ENCODE data around the gene BOLA3. TPM values are rescaled to one million over a fixed set of nuclear protein-coding genes. Genes with fewer than 3 reads are reported as not detected.

BOLA3 gene
- total and polyA plus RNA-seq, 10 of the 15 experiments (the other 5 are each of a cell fraction or from before 2014, with no cell fraction given) = 62.6 to 300 (median 134) TPM

- TF ChIP-seq, protein P1, sequence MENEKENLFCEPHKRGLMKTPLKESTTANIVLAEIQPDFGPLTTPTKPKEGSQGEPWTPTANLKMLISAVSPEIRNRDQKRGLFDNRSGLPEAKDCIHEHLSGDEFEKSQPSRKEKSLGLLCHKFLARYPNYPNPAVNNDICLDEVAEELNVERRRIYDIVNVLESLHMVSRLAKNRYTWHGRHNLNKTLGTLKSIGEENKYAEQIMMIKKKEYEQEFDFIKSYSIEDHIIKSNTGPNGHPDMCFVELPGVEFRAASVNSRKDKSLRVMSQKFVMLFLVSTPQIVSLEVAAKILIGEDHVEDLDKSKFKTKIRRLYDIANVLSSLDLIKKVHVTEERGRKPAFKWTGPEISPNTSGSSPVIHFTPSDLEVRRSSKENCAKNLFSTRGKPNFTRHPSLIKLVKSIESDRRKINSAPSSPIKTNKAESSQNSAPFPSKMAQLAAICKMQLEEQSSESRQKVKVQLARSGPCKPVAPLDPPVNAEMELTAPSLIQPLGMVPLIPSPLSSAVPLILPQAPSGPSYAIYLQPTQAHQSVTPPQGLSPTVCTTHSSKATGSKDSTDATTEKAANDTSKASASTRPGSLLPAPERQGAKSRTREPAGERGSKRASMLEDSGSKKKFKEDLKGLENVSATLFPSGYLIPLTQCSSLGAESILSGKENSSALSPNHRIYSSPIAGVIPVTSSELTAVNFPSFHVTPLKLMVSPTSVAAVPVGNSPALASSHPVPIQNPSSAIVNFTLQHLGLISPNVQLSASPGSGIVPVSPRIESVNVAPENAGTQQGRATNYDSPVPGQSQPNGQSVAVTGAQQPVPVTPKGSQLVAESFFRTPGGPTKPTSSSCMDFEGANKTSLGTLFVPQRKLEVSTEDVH (IDR thresholded peaks at IDR 0.05; ENCODE audit: low read depth, partially characterized antibody) = no peak
- TF ChIP-seq, protein P2, sequence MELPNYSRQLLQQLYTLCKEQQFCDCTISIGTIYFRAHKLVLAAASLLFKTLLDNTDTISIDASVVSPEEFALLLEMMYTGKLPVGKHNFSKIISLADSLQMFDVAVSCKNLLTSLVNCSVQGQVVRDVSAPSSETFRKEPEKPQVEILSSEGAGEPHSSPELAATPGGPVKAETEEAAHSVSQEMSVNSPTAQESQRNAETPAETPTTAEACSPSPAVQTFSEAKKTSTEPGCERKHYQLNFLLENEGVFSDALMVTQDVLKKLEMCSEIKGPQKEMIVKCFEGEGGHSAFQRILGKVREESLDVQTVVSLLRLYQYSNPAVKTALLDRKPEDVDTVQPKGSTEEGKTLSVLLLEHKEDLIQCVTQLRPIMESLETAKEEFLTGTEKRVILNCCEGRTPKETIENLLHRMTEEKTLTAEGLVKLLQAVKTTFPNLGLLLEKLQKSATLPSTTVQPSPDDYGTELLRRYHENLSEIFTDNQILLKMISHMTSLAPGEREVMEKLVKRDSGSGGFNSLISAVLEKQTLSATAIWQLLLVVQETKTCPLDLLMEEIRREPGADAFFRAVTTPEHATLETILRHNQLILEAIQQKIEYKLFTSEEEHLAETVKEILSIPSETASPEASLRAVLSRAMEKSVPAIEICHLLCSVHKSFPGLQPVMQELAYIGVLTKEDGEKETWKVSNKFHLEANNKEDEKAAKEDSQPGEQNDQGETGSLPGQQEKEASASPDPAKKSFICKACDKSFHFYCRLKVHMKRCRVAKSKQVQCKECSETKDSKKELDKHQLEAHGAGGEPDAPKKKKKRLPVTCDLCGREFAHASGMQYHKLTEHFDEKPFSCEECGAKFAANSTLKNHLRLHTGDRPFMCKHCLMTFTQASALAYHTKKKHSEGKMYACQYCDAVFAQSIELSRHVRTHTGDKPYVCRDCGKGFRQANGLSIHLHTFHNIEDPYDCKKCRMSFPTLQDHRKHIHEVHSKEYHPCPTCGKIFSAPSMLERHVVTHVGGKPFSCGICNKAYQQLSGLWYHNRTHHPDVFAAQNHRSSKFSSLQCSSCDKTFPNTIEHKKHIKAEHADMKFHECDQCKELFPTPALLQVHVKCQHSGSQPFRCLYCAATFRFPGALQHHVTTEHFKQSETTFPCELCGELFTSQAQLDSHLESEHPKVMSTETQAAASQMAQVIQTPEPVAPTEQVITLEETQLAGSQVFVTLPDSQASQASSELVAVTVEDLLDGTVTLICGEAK (IDR thresholded peaks at IDR 0.05; ENCODE audit: borderline replicate concordance) = no peak
- TF ChIP-seq ZNF622 (IDR thresholded peaks at IDR 0.05) = no peak
- no peak for TF ChIP-seq ZNF217 (IDR thresholded peaks at IDR 0.05)
- peak; percentile 59; the same call in 1 of the 2 replicates for TF ChIP-seq MXI1 (IDR thresholded peaks at IDR 0.05; ENCODE audit: low read depth, low read length)
- no peak; the same call in 1 of the 2 replicates for TF ChIP-seq HCFC1 (IDR thresholded peaks at IDR 0.05; ENCODE audit: low read length)
- TF ChIP-seq HDGF (IDR thresholded peaks at IDR 0.05) = peak; percentile 58; the same call in 1 of the 2 replicates
- peak in 1 of 2 experiments; percentile 23; a peak in 1 of 4 replicates for TF ChIP-seq ETV6 (conservative IDR thresholded peaks at IDR 0.05 in 1 of 2, IDR thresholded peaks at IDR 0.05 in 1 of 2; ENCODE audit: borderline replicate concordance in 1 of 2, low read depth in 1 of 2)
- TF ChIP-seq, protein P3, sequence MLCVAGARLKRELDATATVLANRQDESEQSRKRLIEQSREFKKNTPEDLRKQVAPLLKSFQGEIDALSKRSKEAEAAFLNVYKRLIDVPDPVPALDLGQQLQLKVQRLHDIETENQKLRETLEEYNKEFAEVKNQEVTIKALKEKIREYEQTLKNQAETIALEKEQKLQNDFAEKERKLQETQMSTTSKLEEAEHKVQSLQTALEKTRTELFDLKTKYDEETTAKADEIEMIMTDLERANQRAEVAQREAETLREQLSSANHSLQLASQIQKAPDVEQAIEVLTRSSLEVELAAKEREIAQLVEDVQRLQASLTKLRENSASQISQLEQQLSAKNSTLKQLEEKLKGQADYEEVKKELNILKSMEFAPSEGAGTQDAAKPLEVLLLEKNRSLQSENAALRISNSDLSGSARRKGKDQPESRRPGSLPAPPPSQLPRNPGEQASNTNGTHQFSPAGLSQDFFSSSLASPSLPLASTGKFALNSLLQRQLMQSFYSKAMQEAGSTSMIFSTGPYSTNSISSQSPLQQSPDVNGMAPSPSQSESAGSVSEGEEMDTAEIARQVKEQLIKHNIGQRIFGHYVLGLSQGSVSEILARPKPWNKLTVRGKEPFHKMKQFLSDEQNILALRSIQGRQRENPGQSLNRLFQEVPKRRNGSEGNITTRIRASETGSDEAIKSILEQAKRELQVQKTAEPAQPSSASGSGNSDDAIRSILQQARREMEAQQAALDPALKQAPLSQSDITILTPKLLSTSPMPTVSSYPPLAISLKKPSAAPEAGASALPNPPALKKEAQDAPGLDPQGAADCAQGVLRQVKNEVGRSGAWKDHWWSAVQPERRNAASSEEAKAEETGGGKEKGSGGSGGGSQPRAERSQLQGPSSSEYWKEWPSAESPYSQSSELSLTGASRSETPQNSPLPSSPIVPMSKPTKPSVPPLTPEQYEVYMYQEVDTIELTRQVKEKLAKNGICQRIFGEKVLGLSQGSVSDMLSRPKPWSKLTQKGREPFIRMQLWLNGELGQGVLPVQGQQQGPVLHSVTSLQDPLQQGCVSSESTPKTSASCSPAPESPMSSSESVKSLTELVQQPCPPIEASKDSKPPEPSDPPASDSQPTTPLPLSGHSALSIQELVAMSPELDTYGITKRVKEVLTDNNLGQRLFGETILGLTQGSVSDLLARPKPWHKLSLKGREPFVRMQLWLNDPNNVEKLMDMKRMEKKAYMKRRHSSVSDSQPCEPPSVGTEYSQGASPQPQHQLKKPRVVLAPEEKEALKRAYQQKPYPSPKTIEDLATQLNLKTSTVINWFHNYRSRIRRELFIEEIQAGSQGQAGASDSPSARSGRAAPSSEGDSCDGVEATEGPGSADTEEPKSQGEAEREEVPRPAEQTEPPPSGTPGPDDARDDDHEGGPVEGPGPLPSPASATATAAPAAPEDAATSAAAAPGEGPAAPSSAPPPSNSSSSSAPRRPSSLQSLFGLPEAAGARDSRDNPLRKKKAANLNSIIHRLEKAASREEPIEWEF (IDR thresholded peaks at IDR 0.05; ENCODE audit: insufficient replicate concordance, low read depth, low read length) = peak; percentile 44
- TF ChIP-seq TAF1 (IDR thresholded peaks at IDR 0.05; ENCODE audit: borderline replicate concordance, low read depth, low read length) = peak; percentile 97
- TF ChIP-seq NRF1 (conservative IDR thresholded peaks at IDR 0.05; ENCODE audit: low read depth, low read length) = peak; percentile 43
- TF ChIP-seq, protein P4, sequence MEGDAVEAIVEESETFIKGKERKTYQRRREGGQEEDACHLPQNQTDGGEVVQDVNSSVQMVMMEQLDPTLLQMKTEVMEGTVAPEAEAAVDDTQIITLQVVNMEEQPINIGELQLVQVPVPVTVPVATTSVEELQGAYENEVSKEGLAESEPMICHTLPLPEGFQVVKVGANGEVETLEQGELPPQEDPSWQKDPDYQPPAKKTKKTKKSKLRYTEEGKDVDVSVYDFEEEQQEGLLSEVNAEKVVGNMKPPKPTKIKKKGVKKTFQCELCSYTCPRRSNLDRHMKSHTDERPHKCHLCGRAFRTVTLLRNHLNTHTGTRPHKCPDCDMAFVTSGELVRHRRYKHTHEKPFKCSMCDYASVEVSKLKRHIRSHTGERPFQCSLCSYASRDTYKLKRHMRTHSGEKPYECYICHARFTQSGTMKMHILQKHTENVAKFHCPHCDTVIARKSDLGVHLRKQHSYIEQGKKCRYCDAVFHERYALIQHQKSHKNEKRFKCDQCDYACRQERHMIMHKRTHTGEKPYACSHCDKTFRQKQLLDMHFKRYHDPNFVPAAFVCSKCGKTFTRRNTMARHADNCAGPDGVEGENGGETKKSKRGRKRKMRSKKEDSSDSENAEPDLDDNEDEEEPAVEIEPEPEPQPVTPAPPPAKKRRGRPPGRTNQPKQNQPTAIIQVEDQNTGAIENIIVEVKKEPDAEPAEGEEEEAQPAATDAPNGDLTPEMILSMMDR (IDR thresholded peaks at IDR 0.05 in 2 of 3, conservative IDR thresholded peaks at IDR 0.05 in 1 of 3; ENCODE audit: control insufficient read depth in 2 of 3, extremely low read depth in 1 of 3, insufficient read depth in 1 of 3, low read depth in 3 of 3, low read length in 3 of 3) = no peak
Measured at GRCh38 chr2:74178211-74179062, 30.7 kb upstream of the BOLA3 start, which contains the start of gene MOB1A (continued).
